GM12878 (cell line): Measurements from ENCODE around the gene DUSP10. TPM values are rescaled to one million over a fixed set of nuclear protein-coding genes. Genes with fewer than 3 reads are reported as not detected.

Source experiments
- EGR1 ChIP-seq, 2 experiments: IDR thresholded peaks; 1 replicate in 1 of 2; 2 replicates in 1 of 2; pipeline ENCODE4 v1.6.1; 2011 to 2012; ENCODE audit warnings: low read depth in 2 of 2, low read length in 2 of 2, borderline replicate concordance in 1 of 2, mild to moderate bottlenecking in 1 of 2, moderate library complexity in 1 of 2
- HDGF ChIP-seq: fragments of 450-650 bp; IDR thresholded peaks from 2 replicates; pipeline ENCODE4 v1.6.1; 2016; ENCODE audit warnings: antibody characterized with exemption
- KDM1A ChIP-seq: fragments of 200-600 bp; sonication (generic); IDR thresholded peaks from 2 replicates; pipeline ENCODE4 v1.6.1; 2016; ENCODE audit warnings: borderline replicate concordance
- POLR2AphosphoS5 ChIP-seq: IDR thresholded peaks from 2 replicates; pipeline ENCODE4 v1.6.1; 2011; ENCODE audit warnings: mild to moderate bottlenecking, low read length, inconsistent platforms
- SREBF1 ChIP-seq: IDR thresholded peaks from 2 replicates; pipeline ENCODE4 v1.6.1; 2012; ENCODE audit warnings: mild to moderate bottlenecking, low read length
- WRNIP1 ChIP-seq: IDR thresholded peaks from 2 replicates; pipeline ENCODE4 v1.6.1; 2011; ENCODE audit warnings: low read depth, low read length, improper control_type of control experiment, borderline replicate concordance
- YBX1 ChIP-seq: fragments of 450-650 bp; IDR thresholded peaks from 2 replicates; pipeline ENCODE4 v1.6.1; 2016; ENCODE audit warnings: antibody characterized with exemption
- ZBED1 ChIP-seq: IDR thresholded peaks from 2 replicates; pipeline ENCODE4 v1.6.1; 2016; ENCODE audit warnings: borderline replicate concordance
- ZNF24 ChIP-seq: fragments of 450-650 bp; IDR thresholded peaks from 2 replicates; pipeline ENCODE4 v1.6.1; 2017; ENCODE audit warnings: antibody characterized with exemption, mild to moderate bottlenecking
- ZNF274 ChIP-seq: IDR thresholded peaks from one replicate; pipeline ENCODE4 v1.8.0; 2011; ENCODE audit not compliant: insufficient read length, insufficient read depth
- polyA plus RNA-seq, 11 experiments: library from polyadenylated mRNA; depleted of rRNA in 4 of 11; unstranded in 6 of 11; stranded (reverse) in 5 of 11; fragments of >200 nt; fragmentation: Nextera tagmentation in 4 of 11; fragmentation: Illumina TruSeq in 1 of 11; extraction: Ambion mirVana in 4 of 11; extraction: Trizol in 1 of 11; gene quantifications; 1 replicate in 1 of 11; 2 replicates in 10 of 11; pipeline versions ENCODE4 v1.2.1 to v1.2.3, GENCODE V29; 2011 to 2016; ENCODE audit warnings: inconsistent platforms in 2 of 11, missing spikeins in 2 of 11, low read depth in 1 of 11
- total RNA-seq, 4 experiments: library from RNA; depleted of rRNA in 3 of 4; stranded (reverse); fragments of >200 nt in 3 of 4; fragmentation: Illumina TruSeq in 1 of 4; extraction: Trizol in 1 of 4; gene quantifications; 2 replicates each; pipeline versions ENCODE4 v1.2.1 to v1.2.3, GENCODE V29; 2013 to 2021
- TF ChIP-seq, protein P1 (sequence below): fragments of 450-650 bp; IDR thresholded peaks from 2 replicates; pipeline ENCODE4 v1.6.1; 2017; ENCODE audit warnings: low read depth, mild to moderate bottlenecking, moderate library complexity
- TF ChIP-seq, protein P2 (sequence below): fragments of 450-650 bp; formaldehyde crosslinking; IDR thresholded peaks from 2 replicates; pipeline ENCODE4 v1.5.0; 2022; ENCODE audit warnings: mild to moderate bottlenecking, missing genetic modification characterization
- TF ChIP-seq, protein P3 (sequence below): IDR thresholded peaks from 2 replicates; pipeline ENCODE4 v1.6.1; 2012; ENCODE audit warnings: low read depth, low read length, improper control_type of control experiment
- TF ChIP-seq, protein P4 (sequence below): IDR thresholded peaks from 2 replicates; pipeline ENCODE4 v1.6.1; 2011; ENCODE audit warnings: low read depth, low read length, improper control_type of control experiment, borderline replicate concordance
- TF ChIP-seq, protein P5 (sequence below): fragments of 450-650 bp; IDR thresholded peaks from 2 replicates; pipeline ENCODE4 v1.6.1; 2017; ENCODE audit warnings: antibody characterized with exemption, mild to moderate bottlenecking, moderate library complexity

Gene DUSP10
- total and polyA plus RNA-seq, 10 of the 15 experiments (the other 5 are each of a cell fraction or from before 2014, with no cell fraction given), result 20.3 to 38.4 (median 27.8) TPM

DNA sequence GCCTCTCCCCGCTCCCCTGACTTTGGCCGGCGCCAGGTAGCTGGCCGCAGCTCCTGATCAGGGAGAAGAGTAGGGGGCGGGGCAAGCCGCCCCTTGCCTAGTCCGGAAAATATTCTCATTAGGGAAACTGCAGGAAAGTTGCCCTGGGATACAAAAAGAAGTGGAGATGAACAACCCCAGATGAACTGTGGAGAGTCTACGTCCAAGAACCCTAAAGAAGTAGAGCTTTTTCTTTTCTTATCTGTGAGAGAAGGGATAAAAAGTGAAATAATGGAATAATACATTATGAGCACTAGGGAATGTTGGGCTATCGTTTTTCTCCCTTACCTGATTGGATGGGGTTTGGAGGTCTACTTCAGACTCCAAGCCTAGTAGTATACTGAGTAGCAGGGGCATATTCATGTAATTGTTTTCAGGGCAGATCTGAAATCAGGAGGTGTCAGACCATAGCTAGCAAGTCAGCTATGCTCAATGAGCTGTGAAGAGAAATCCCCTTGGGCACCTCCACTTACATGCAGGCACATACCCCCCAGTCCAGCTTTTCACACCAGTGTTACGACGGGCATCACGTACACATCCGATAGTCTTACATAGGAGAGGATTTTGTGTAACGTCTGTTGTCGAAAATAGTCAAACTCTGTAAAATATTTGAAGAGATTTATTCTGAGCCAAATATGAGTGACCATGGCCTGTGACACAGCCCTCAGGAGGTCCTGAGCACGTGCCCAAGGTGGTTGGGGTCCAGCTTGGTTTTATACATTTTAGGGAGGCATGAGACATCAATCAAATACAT is 1.7 kb upstream of the DUSP10 start (continued):
- TF ChIP-seq, protein P1, sequence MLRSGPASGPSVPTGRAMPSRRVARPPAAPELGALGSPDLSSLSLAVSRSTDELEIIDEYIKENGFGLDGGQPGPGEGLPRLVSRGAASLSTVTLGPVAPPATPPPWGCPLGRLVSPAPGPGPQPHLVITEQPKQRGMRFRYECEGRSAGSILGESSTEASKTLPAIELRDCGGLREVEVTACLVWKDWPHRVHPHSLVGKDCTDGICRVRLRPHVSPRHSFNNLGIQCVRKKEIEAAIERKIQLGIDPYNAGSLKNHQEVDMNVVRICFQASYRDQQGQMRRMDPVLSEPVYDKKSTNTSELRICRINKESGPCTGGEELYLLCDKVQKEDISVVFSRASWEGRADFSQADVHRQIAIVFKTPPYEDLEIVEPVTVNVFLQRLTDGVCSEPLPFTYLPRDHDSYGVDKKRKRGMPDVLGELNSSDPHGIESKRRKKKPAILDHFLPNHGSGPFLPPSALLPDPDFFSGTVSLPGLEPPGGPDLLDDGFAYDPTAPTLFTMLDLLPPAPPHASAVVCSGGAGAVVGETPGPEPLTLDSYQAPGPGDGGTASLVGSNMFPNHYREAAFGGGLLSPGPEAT, result peak; percentile 90
- TF ChIP-seq, protein P2, sequence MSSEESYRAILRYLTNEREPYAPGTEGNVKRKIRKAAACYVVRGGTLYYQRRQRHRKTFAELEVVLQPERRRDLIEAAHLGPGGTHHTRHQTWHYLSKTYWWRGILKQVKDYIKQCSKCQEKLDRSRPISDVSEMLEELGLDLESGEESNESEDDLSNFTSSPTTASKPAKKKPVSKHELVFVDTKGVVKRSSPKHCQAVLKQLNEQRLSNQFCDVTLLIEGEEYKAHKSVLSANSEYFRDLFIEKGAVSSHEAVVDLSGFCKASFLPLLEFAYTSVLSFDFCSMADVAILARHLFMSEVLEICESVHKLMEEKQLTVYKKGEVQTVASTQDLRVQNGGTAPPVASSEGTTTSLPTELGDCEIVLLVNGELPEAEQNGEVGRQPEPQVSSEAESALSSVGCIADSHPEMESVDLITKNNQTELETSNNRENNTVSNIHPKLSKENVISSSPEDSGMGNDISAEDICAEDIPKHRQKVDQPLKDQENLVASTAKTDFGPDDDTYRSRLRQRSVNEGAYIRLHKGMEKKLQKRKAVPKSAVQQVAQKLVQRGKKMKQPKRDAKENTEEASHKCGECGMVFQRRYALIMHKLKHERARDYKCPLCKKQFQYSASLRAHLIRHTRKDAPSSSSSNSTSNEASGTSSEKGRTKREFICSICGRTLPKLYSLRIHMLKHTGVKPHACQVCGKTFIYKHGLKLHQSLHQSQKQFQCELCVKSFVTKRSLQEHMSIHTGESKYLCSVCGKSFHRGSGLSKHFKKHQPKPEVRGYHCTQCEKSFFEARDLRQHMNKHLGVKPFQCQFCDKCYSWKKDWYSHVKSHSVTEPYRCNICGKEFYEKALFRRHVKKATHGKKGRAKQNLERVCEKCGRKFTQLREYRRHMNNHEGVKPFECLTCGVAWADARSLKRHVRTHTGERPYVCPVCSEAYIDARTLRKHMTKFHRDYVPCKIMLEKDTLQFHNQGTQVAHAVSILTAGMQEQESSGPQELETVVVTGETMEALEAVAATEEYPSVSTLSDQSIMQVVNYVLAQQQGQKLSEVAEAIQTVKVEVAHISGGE, result no peak
- TF ChIP-seq ZNF24 (peak; percentile 63; the same call in 1 of the 2 replicates), ZNF274 (no peak), EGR1 (IDR thresholded peaks at IDR 0.05; ENCODE audit: borderline replicate concordance in 1 of 2, low read depth in 2 of 2, low read length in 2 of 2) (no peak), YBX1 (no peak), SREBF1 (no peak), POLR2AphosphoS5 (peak; percentile 93), HDGF (no peak), WRNIP1 (no peak), KDM1A (no peak), ZBED1 (peak; percentile 66; the same call in 1 of the 2 replicates)
- TF ChIP-seq, protein P3, sequence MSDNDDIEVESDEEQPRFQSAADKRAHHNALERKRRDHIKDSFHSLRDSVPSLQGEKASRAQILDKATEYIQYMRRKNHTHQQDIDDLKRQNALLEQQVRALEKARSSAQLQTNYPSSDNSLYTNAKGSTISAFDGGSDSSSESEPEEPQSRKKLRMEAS, result no peak; the same call in 1 of the 2 replicates
- TF ChIP-seq, protein P4, sequence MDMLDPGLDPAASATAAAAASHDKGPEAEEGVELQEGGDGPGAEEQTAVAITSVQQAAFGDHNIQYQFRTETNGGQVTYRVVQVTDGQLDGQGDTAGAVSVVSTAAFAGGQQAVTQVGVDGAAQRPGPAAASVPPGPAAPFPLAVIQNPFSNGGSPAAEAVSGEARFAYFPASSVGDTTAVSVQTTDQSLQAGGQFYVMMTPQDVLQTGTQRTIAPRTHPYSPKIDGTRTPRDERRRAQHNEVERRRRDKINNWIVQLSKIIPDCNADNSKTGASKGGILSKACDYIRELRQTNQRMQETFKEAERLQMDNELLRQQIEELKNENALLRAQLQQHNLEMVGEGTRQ, result no peak
- TF ChIP-seq, protein P5, sequence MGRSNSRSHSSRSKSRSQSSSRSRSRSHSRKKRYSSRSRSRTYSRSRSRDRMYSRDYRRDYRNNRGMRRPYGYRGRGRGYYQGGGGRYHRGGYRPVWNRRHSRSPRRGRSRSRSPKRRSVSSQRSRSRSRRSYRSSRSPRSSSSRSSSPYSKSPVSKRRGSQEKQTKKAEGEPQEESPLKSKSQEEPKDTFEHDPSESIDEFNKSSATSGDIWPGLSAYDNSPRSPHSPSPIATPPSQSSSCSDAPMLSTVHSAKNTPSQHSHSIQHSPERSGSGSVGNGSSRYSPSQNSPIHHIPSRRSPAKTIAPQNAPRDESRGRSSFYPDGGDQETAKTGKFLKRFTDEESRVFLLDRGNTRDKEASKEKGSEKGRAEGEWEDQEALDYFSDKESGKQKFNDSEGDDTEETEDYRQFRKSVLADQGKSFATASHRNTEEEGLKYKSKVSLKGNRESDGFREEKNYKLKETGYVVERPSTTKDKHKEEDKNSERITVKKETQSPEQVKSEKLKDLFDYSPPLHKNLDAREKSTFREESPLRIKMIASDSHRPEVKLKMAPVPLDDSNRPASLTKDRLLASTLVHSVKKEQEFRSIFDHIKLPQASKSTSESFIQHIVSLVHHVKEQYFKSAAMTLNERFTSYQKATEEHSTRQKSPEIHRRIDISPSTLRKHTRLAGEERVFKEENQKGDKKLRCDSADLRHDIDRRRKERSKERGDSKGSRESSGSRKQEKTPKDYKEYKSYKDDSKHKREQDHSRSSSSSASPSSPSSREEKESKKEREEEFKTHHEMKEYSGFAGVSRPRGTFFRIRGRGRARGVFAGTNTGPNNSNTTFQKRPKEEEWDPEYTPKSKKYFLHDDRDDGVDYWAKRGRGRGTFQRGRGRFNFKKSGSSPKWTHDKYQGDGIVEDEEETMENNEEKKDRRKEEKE, result no peak
